ENCODE measurements around the gene UROC1. TPM values are rescaled to one million over a fixed set of nuclear protein-coding genes. Genes with fewer than 3 reads are reported as not detected.

UROC1 gene
- total and polyA plus RNA-seq, 5 donors from 2014 or later, result not detected

GRCh38 chr3:126450744-126451143 lies 66.8 kb downstream of the UROC1 start:
- Mint-ChIP-seq H3K4me3 (no peak overlapping the region), H3K4me1 (peaks cover 0 to 12% (median 7%) of the 10 kb centered on the region in 4 donors), H3K27ac (no peak overlapping the region), H3K27me3 (no peaks in the 10 kb centered on the region), H3K9me3 (no peaks in the 10 kb centered on the region), H3K36me3 (peaks cover 18% of the 10 kb centered on the region)
- no peaks in the 10 kb centered on the region for H3K4me1 ChIP-seq (ENCODE audit: control insufficient read depth, insufficient read depth, low read length, poor library complexity, severe bottlenecking)
- no peak overlapping the region for H3K4me3 ChIP-seq (ENCODE audit: low read depth, low read length)
- peaks cover 70% of the 10 kb centered on the region for H3K36me3 ChIP-seq (ENCODE audit: control insufficient read depth, insufficient read depth, low read length)
- no peaks in the 10 kb centered on the region for H3K27me3 ChIP-seq (ENCODE audit: control insufficient read depth, insufficient read depth, low read length)
- no peak overlapping the region for H3K27ac ChIP-seq (ENCODE audit: insufficient read depth, low read length, poor library complexity, severe bottlenecking)
- no peaks in the 10 kb centered on the region for H3K9me3 ChIP-seq (ENCODE audit: control insufficient read depth in 2 of 2, low read length in 2 of 2)
- no peak for DNase-seq
- no peak for ATAC-seq (ENCODE audit: low read depth in 2 of 2)

GRCh38 chr3:126450219-126450618 lies 67.4 kb downstream of the UROC1 start:
- ATAC-seq (ENCODE audit: low read depth in 2 of 2) (no peak), DNase-seq (no peak)
- H3K36me3 Mint-ChIP-seq, result peaks cover 16% of the 10 kb centered on the region
- H3K27ac Mint-ChIP-seq, result no peak overlapping the region
- peaks cover 0 to 12% (median 5%) of the 10 kb centered on the region in 4 donors for H3K4me1 Mint-ChIP-seq
- H3K4me3 ChIP-seq (ENCODE audit: low read depth, low read length), result no peak overlapping the region
- peaks cover 68% of the 10 kb centered on the region for H3K36me3 ChIP-seq (ENCODE audit: control insufficient read depth, insufficient read depth, low read length)
- no peaks in the 10 kb centered on the region for H3K9me3 ChIP-seq (ENCODE audit: control insufficient read depth in 2 of 2, low read length in 2 of 2)
- H3K27ac ChIP-seq (ENCODE audit: insufficient read depth, low read length, poor library complexity, severe bottlenecking), result no peak overlapping the region
- H3K27me3 ChIP-seq (ENCODE audit: control insufficient read depth, insufficient read depth, low read length), result no peaks in the 10 kb centered on the region
- H3K27me3 Mint-ChIP-seq, result no peaks in the 10 kb centered on the region
- H3K4me1 ChIP-seq (ENCODE audit: control insufficient read depth, insufficient read depth, low read length, poor library complexity, severe bottlenecking), result no peaks in the 10 kb centered on the region
- H3K9me3 Mint-ChIP-seq, result no peaks in the 10 kb centered on the region
- no peak overlapping the region for H3K4me3 Mint-ChIP-seq

- peaks cover 64% of the 10 kb centered on the region for H3K36me3 ChIP-seq (ENCODE audit: control insufficient read depth, insufficient read depth, low read length)
These were observed 67.9 kb downstream of the UROC1 start for GRCh38 chr3:126449621-126450051.

GRCh38 chr3:126448893-126449180 lies 68.7 kb downstream of the UROC1 start:
- no peak for DNase-seq
- ATAC-seq (ENCODE audit: low read depth in 2 of 2), result no peak
- peaks cover 9% of the 10 kb centered on the region for H3K36me3 Mint-ChIP-seq
- Histone ChIP-seq H3K4me3 (ENCODE audit: low read depth, low read length) (no peak overlapping the region), H3K27me3 (ENCODE audit: control insufficient read depth, insufficient read depth, low read length) (no peaks in the 10 kb centered on the region), H3K27ac (ENCODE audit: insufficient read depth, low read length, poor library complexity, severe bottlenecking) (no peak overlapping the region), H3K36me3 (ENCODE audit: control insufficient read depth, insufficient read depth, low read length) (peaks cover 61% of the 10 kb centered on the region), H3K4me1 (ENCODE audit: control insufficient read depth, insufficient read depth, low read length, poor library complexity, severe bottlenecking) (no peaks in the 10 kb centered on the region), H3K9me3 (ENCODE audit: control insufficient read depth in 2 of 2, low read length in 2 of 2) (no peaks in the 10 kb centered on the region)
- no peaks in the 10 kb centered on the region for H3K9me3 Mint-ChIP-seq
- no peaks in the 10 kb centered on the region for H3K27me3 Mint-ChIP-seq
- no peak overlapping the region for H3K4me3 Mint-ChIP-seq
- no peak overlapping the region for H3K27ac Mint-ChIP-seq
- peaks cover 0 to 8% (median 0%) of the 10 kb centered on the region in 4 donors for H3K4me1 Mint-ChIP-seq

More at GRCh38 chr3:126449621-126450051, 67.9 kb downstream of the UROC1 start:
- Mint-ChIP-seq H3K4me3 (no peak overlapping the region), H3K9me3 (no peaks in the 10 kb centered on the region), H3K27ac (peak overlapping the region in 1 of 3 donors; percentile 26), H3K4me1 (peaks cover 0 to 12% (median 4%) of the 10 kb centered on the region in 4 donors), H3K36me3 (peaks cover 14% of the 10 kb centered on the region), H3K27me3 (no peaks in the 10 kb centered on the region)
- Histone ChIP-seq H3K27me3 (ENCODE audit: control insufficient read depth, insufficient read depth, low read length) (no peaks in the 10 kb centered on the region), H3K4me1 (ENCODE audit: control insufficient read depth, insufficient read depth, low read length, poor library complexity, severe bottlenecking) (no peaks in the 10 kb centered on the region), H3K27ac (ENCODE audit: insufficient read depth, low read length, poor library complexity, severe bottlenecking) (no peak overlapping the region), H3K9me3 (ENCODE audit: control insufficient read depth in 2 of 2, low read length in 2 of 2) (no peaks in the 10 kb centered on the region), H3K4me3 (ENCODE audit: low read depth, low read length) (no peak overlapping the region)
- ATAC-seq (ENCODE audit: low read depth in 2 of 2), result no peak
- DNase-seq, result no peak

GRCh38 chr3:126448136-126448892 lies 69.3 kb downstream of the UROC1 start:
- H3K27me3 Mint-ChIP-seq, result no peaks in the 10 kb centered on the region
- H3K4me3 Mint-ChIP-seq, result no peak overlapping the region
- no peaks in the 10 kb centered on the region for H3K9me3 Mint-ChIP-seq
- Histone ChIP-seq H3K27ac (ENCODE audit: insufficient read depth, low read length, poor library complexity, severe bottlenecking) (no peak overlapping the region), H3K4me1 (ENCODE audit: control insufficient read depth, insufficient read depth, low read length, poor library complexity, severe bottlenecking) (no peaks in the 10 kb centered on the region), H3K4me3 (ENCODE audit: low read depth, low read length) (no peak overlapping the region), H3K27me3 (ENCODE audit: control insufficient read depth, insufficient read depth, low read length) (no peaks in the 10 kb centered on the region), H3K9me3 (ENCODE audit: control insufficient read depth in 2 of 2, low read length in 2 of 2) (no peaks in the 10 kb centered on the region), H3K36me3 (ENCODE audit: control insufficient read depth, insufficient read depth, low read length) (peaks cover 59% of the 10 kb centered on the region)
- DNase-seq (no peak), ATAC-seq (ENCODE audit: low read depth in 2 of 2) (peak in 1 of 2 donors; percentile 3)
- peaks cover 9% of the 10 kb centered on the region for H3K36me3 Mint-ChIP-seq
- no peak overlapping the region for H3K27ac Mint-ChIP-seq
- peaks cover 0 to 8% (median 0%) of the 10 kb centered on the region in 4 donors for H3K4me1 Mint-ChIP-seq

GRCh38 chr3:126447456-126448106 lies 70.0 kb downstream of the UROC1 start:
- ATAC-seq (ENCODE audit: low read depth in 2 of 2), result no peak
- Mint-ChIP-seq H3K9me3 (no peaks in the 10 kb centered on the region), H3K4me1 (peaks cover 0 to 8% (median 0%) of the 10 kb centered on the region in 4 donors), H3K27ac (peak overlapping the region in 1 of 3 donors; percentile 3), H3K36me3 (peaks cover 13% of the 10 kb centered on the region), H3K4me3 (no peak overlapping the region), H3K27me3 (no peaks in the 10 kb centered on the region)
- Histone ChIP-seq H3K4me1 (ENCODE audit: control insufficient read depth, insufficient read depth, low read length, poor library complexity, severe bottlenecking) (no peaks in the 10 kb centered on the region), H3K27me3 (ENCODE audit: control insufficient read depth, insufficient read depth, low read length) (no peaks in the 10 kb centered on the region), H3K9me3 (ENCODE audit: control insufficient read depth in 2 of 2, low read length in 2 of 2) (no peaks in the 10 kb centered on the region), H3K4me3 (ENCODE audit: low read depth, low read length) (no peak overlapping the region), H3K27ac (ENCODE audit: insufficient read depth, low read length, poor library complexity, severe bottlenecking) (no peak overlapping the region), H3K36me3 (ENCODE audit: control insufficient read depth, insufficient read depth, low read length) (peaks cover 54% of the 10 kb centered on the region)
- DNase-seq, result no peak

GRCh38 chr3:126446791-126447190 lies 70.8 kb downstream of the UROC1 start:
- Histone ChIP-seq H3K4me1 (ENCODE audit: control insufficient read depth, insufficient read depth, low read length, poor library complexity, severe bottlenecking) (no peaks in the 10 kb centered on the region), H3K36me3 (ENCODE audit: control insufficient read depth, insufficient read depth, low read length) (peaks cover 50% of the 10 kb centered on the region), H3K9me3 (ENCODE audit: control insufficient read depth in 2 of 2, low read length in 2 of 2) (no peaks in the 10 kb centered on the region), H3K27ac (ENCODE audit: insufficient read depth, low read length, poor library complexity, severe bottlenecking) (no peak overlapping the region), H3K4me3 (ENCODE audit: low read depth, low read length) (no peak overlapping the region), H3K27me3 (ENCODE audit: control insufficient read depth, insufficient read depth, low read length) (no peaks in the 10 kb centered on the region)
- no peak for DNase-seq
- Mint-ChIP-seq H3K27ac (no peak overlapping the region), H3K27me3 (no peaks in the 10 kb centered on the region), H3K4me3 (no peak overlapping the region), H3K9me3 (no peaks in the 10 kb centered on the region), H3K36me3 (peaks cover 12% of the 10 kb centered on the region), H3K4me1 (peaks cover 0 to 8% (median 0%) of the 10 kb centered on the region in 4 donors)
- ATAC-seq (ENCODE audit: low read depth in 2 of 2), result no peak

- no peaks in the 10 kb centered on the region for H3K4me1 ChIP-seq (ENCODE audit: control insufficient read depth, insufficient read depth, low read length, poor library complexity, severe bottlenecking)
- no peaks in the 10 kb centered on the region for H3K9me3 ChIP-seq (ENCODE audit: control insufficient read depth in 2 of 2, low read length in 2 of 2)
- H3K4me3 ChIP-seq (ENCODE audit: low read depth, low read length), result no peak overlapping the region
- Mint-ChIP-seq H3K27ac (no peak overlapping the region), H3K4me3 (no peak overlapping the region), H3K4me1 (peaks cover 0 to 5% (median 0%) of the 10 kb centered on the region in 4 donors), H3K9me3 (no peaks in the 10 kb centered on the region), H3K27me3 (no peaks in the 10 kb centered on the region), H3K36me3 (peaks cover 7% of the 10 kb centered on the region)
- H3K27ac ChIP-seq (ENCODE audit: insufficient read depth, low read length, poor library complexity, severe bottlenecking), result no peak overlapping the region
- H3K27me3 ChIP-seq (ENCODE audit: control insufficient read depth, insufficient read depth, low read length), result no peaks in the 10 kb centered on the region
- DNase-seq, result no peak
- peaks cover 48% of the 10 kb centered on the region for H3K36me3 ChIP-seq (ENCODE audit: control insufficient read depth, insufficient read depth, low read length)
- no peak for ATAC-seq (ENCODE audit: low read depth in 2 of 2)
These were observed 71.3 kb downstream of the UROC1 start for GRCh38 chr3:126446301-126446700.

Data from CD4-positive, CD25-positive, alpha-beta regulatory T cell (primary cell).